ENCODE measurements around the gene RRP9. TPM values are rescaled to one million over a fixed set of nuclear protein-coding genes. Genes with fewer than 3 reads are reported as not detected.
"Not testable (repeated sequence)": the region's sequence is repeated elsewhere in the genome, so short reads cannot be mapped to it uniquely, and the experiment has no call there.

The RRP9 gene
- total RNA-seq, 1 donor from 2014 or later = 19.7 TPM

- no peak for DNase-seq (ENCODE audit: low spot score)
- no peaks in the 10 kb centered on the region for H3K9me3 Mint-ChIP-seq (ENCODE audit: low read depth)
Measured at GRCh38 chr3:51916418-51916817, 25.3 kb downstream of the RRP9 start.

GRCh38 chr3:51908026-51908425 lies 33.7 kb downstream of the RRP9 start:
- no peak for TF ChIP-seq CTCF (IDR thresholded peaks at IDR 0.05)

More at GRCh38 chr3:51916418-51916817, 25.3 kb downstream of the RRP9 start:
- no peak for TF ChIP-seq CTCF (IDR thresholded peaks at IDR 0.05)
- no peaks in the 10 kb centered on the region for H3K36me3 Mint-ChIP-seq (ENCODE audit: low read depth)
- H3K27me3 Mint-ChIP-seq (ENCODE audit: low read depth) = peaks cover 29% of the 10 kb centered on the region
- H3K27ac Mint-ChIP-seq (ENCODE audit: unreplicated experiment) = no peak overlapping the region
- no peaks in the 10 kb centered on the region for H3K4me1 Mint-ChIP-seq (ENCODE audit: low read depth)
- H3K4me3 Mint-ChIP-seq (ENCODE audit: unreplicated experiment) = no peak overlapping the region

GRCh38 chr3:51904034-51904823 lies 37.5 kb downstream of the RRP9 start:
- H3K4me1 Mint-ChIP-seq (ENCODE audit: low read depth) = no peaks in the 10 kb centered on the region
- peaks cover 23% of the 10 kb centered on the region for H3K27me3 Mint-ChIP-seq (ENCODE audit: low read depth)
- no peak for TF ChIP-seq CTCF (IDR thresholded peaks at IDR 0.05)
- DNase-seq (ENCODE audit: low spot score) = no peak
- H3K9me3 Mint-ChIP-seq (ENCODE audit: low read depth) = peaks cover 22% of the 10 kb centered on the region
- H3K27ac Mint-ChIP-seq (ENCODE audit: unreplicated experiment) = no peak overlapping the region
- no peaks in the 10 kb centered on the region for H3K36me3 Mint-ChIP-seq (ENCODE audit: low read depth)
- no peak overlapping the region for H3K4me3 Mint-ChIP-seq (ENCODE audit: unreplicated experiment)

More at GRCh38 chr3:51908026-51908425, 33.7 kb downstream of the RRP9 start:
- Mint-ChIP-seq H3K4me1 (ENCODE audit: low read depth) (no peaks in the 10 kb centered on the region), H3K27ac (ENCODE audit: unreplicated experiment) (no peak overlapping the region), H3K27me3 (ENCODE audit: low read depth) (no peaks in the 10 kb centered on the region), H3K9me3 (ENCODE audit: low read depth) (peaks cover 27% of the 10 kb centered on the region), H3K4me3 (ENCODE audit: unreplicated experiment) (no peak overlapping the region), H3K36me3 (ENCODE audit: low read depth) (no peaks in the 10 kb centered on the region)
- DNase-seq (ENCODE audit: low spot score) = no peak

- not testable (repeated sequence) for H3K4me1 Mint-ChIP-seq (ENCODE audit: low read depth); H3K36me3 Mint-ChIP-seq (ENCODE audit: low read depth); H3K4me3 Mint-ChIP-seq (ENCODE audit: unreplicated experiment); H3K27ac Mint-ChIP-seq (ENCODE audit: unreplicated experiment); DNase-seq (ENCODE audit: low spot score)
- peaks cover 14% of the 10 kb centered on the region for H3K9me3 Mint-ChIP-seq (ENCODE audit: low read depth)
- peaks cover 37% of the 10 kb centered on the region for H3K27me3 Mint-ChIP-seq (ENCODE audit: low read depth)
Measured at GRCh38 chr3:51902361-51902760, 39.3 kb downstream of the RRP9 start.

GRCh38 chr3:51900043-51900442 lies 41.7 kb downstream of the RRP9 start:
- H3K27me3 Mint-ChIP-seq (ENCODE audit: low read depth) = peaks cover 53% of the 10 kb centered on the region
- DNase-seq (ENCODE audit: low spot score); H3K36me3 Mint-ChIP-seq (ENCODE audit: low read depth); H3K4me1 Mint-ChIP-seq (ENCODE audit: low read depth); H3K9me3 Mint-ChIP-seq (ENCODE audit: low read depth); H3K4me3 Mint-ChIP-seq (ENCODE audit: unreplicated experiment); H3K27ac Mint-ChIP-seq (ENCODE audit: unreplicated experiment): not testable (repeated sequence)

GRCh38 chr3:51897391-51897790 lies 44.3 kb downstream of the RRP9 start:
- Mint-ChIP-seq H3K4me3 (ENCODE audit: unreplicated experiment) (no peak overlapping the region), H3K4me1 (ENCODE audit: low read depth) (no peaks in the 10 kb centered on the region)

More at GRCh38 chr3:51897391-51897790, 44.3 kb downstream of the RRP9 start:
- Mint-ChIP-seq H3K27me3 (ENCODE audit: low read depth) (peaks cover 53% of the 10 kb centered on the region), H3K27ac (ENCODE audit: unreplicated experiment) (no peak overlapping the region), H3K36me3 (ENCODE audit: low read depth) (peaks cover 2% of the 10 kb centered on the region), H3K9me3 (ENCODE audit: low read depth) (no peaks in the 10 kb centered on the region)
- DNase-seq (ENCODE audit: low spot score) = no peak
- no peak for TF ChIP-seq CTCF (IDR thresholded peaks at IDR 0.05)

Measured in chondrocyte (in vitro differentiated cells).